AG08395 (cell line): ENCODE data around the gene AVP.
"Not testable (repeated sequence)": the region's sequence is repeated elsewhere in the genome, so short reads cannot be mapped to it uniquely, and the experiment has no call there.

Source experiments
- DNase-seq: peaks from one replicate; pipeline ENCODE4 v3.0.0; 2012; ENCODE audit warnings: mixed read lengths, low spot score

The AVP gene

DNA sequence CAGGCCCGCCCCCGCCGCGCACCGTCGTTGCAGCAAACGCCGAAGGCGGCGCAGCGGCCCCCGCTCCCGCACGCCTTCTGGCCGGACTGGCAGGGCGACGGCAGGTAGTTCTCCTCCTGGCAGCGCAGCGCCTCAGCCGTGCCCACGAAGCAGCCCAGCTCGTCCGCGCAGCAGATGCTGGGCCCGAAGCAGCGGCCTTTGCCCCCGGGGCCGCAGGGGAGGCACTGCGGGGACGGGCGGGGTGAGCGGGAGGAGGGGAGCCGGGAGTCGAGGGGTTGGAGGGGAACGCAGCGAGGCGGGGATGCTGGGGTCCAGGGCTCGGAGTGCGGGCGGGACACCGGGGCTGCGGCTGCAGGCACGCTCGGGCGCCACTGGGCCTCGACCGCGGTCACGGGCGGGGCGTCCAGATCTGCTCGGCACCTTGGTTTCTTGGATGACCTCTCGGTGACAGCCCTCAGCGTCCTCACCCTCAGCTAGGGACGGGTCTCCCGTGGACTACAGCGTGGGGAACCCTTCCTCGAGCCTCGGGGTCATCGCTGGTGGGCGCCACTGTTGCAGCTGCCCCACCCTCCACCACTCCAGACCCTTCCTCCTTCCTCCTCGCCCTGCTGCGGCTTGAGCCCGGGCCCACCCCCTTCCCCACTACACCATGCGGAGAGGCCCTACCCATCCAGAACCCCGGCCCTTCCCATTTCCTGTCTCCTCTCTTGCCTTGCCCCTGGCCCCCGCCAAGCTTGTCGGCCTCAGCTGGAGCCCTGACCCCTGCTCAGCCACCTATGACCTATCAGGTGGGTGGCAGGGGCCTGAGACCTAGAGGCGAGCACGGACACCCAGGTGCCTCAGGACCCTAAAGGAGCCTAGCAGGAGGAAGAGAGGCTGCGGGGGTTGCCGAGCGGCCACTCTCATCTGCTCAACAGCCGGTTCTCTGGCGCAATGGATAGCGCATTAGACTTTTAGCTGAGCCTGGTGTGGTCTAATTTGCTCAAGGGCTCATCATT is 1.3 kb downstream of the AVP start:
- no peak for DNase-seq

DNA sequence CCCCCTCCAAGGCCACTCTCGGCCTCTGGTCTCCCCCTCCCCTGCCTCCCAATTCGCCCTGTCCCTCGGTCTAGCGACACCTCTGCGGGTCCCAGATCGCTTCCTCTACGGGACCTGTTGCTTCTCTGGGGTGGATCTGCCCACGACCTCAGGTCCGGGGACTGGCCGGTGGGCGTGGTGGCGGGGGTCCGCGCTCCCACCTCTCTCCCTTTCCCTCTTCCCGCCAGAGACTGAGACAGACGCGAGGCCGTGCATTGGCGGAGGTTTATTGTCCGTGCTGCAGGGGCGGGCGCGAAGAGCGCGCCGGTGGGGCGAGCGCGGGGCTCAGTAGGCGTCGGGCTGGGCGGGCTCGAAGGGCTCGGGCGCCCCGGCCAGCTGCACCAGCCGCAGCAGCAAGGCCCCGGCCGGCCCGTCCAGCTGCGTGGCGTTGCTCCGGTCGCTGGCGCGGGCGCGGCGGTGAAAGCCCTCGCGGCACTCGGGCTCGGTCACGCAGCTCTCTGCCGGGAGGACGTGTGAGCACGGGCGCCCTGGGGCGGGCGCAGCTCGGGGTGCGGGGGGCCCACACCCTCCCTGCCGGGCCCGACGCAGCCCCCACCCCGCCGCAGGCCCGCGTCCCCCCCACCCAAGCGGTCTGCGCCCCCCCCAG is 2.1 kb downstream of the AVP start:
- DNase-seq: no peak

DNA sequence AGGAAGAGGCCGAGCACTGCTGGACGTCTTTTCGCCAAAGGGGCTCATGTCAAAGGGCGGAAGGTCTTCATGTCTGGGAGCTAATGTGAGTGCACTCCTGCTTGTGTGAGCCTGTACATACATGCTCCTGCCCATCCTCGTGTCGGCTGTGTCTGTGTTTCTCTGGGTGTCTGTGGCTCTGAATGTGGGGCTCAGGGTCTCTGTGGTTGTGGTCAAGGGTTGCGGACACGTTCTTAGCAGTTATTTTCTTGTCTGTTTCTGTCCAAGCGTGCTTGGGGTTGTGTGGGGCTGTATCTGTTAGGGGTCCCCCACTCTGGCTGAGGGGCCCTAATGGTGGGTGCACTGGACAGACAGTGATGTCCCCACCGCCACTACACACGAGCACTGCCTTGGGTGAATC is 2.9 kb downstream of the AVP start:
- DNase-seq: no peak

DNA sequence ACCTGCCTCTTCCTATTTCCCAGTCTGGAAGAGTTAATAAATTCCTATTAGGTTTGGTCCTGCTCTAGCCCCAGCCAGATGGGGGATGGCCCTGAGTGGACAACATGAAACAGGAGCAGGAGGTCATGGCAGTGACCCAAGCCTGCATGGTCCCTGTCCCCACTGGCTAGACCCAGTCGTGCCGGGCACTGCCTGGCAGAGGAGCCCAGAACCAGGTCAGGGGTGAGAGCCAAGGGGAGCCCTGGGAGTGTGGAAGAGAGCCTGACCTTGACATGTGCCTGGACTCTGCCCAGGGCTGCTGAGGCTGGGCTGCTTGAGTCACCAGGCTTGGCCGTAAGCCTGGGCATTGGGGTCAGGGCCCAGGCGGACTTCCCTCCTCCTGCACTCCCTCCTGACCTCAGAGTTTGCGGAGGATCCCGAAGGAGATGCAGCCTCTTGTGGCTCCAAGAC is 3.6 kb downstream of the AVP start:
- peak; percentile 95 for DNase-seq

DNA sequence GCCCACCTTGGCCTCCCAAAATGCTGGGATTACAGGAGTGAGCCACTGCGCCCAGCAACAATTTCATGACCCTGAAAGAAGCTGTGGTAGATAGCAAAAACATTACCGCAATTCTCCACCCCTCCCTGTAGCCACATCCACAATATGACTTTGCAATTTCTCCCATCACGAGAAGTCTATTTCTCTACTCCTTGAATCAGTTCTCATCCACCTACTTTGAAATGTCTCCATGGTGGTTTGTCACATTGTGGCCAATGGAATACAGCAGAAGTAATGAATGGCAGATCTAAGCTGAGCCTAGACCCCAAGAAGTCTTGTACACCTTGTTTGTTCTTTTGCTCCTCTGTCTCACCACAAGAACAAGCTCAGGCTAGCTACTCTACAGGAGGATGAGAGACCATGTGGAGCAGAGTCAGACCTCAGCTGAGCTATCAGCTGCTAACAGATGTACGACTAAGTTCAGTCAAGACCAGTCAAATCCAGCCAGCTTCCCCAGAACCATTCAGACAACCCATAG is 6.8 kb downstream of the AVP start:
- no peak for DNase-seq

DNA sequence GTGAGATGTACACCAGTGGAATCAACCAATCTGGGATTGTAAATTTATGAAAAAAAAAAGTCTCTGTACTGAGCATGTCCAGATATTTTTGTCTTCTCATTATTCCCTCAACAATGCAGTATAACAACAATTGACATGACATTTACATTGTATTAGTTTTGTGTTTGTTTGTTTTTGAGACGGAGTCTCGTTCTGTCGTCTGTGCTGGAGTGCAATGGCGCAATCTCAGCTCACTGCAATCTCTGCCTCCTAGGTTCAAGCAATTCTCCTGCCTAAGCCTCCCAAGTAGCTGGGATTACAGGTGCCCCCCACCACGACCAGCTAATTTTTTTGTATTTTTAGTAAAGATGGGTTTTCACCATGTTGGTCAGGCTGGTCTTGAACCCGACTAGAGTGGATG is 9.2 kb downstream of the AVP start:
- not testable (repeated sequence) for DNase-seq

DNA sequence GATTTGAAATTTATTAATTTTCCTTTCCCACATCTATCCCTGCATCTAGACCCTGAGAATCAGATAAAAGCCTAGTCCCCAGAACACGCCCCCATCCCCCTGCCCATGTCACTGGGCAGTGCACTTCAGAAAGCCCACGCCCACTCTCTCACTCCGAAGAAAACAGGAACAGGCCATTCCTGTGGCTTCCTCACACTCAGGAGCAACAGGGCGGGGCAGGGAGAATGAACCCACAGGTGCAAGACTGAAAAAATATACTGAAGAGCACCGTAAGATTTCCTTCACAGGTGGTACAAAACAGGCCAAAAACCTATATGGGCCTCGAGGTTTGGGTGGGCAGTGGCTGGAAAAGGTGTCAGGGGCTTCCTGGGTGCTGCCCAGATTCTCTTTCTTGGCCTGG is 9.7 kb downstream of the AVP start:
- no peak for DNase-seq

DNA sequence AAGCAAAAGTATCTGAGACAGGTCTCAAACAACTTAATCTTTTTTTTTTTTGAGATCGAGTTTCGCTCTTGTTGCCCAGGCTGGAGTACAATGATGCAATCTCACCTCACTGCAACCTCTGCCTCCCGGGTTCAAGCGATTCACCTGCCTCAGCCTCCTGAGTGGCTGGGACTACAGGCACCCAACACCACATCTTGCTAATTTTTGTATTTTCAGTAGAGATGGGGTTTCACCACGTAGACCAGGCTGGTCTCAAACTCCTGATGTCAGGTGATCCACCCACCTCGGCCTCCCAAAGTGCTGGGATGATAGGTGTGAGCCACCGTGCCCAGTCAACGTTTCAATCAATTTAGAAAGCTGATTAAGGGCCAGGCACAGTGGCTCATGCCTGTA is 11.3 kb downstream of the AVP start:
- DNase-seq: not testable (repeated sequence)

DNA sequence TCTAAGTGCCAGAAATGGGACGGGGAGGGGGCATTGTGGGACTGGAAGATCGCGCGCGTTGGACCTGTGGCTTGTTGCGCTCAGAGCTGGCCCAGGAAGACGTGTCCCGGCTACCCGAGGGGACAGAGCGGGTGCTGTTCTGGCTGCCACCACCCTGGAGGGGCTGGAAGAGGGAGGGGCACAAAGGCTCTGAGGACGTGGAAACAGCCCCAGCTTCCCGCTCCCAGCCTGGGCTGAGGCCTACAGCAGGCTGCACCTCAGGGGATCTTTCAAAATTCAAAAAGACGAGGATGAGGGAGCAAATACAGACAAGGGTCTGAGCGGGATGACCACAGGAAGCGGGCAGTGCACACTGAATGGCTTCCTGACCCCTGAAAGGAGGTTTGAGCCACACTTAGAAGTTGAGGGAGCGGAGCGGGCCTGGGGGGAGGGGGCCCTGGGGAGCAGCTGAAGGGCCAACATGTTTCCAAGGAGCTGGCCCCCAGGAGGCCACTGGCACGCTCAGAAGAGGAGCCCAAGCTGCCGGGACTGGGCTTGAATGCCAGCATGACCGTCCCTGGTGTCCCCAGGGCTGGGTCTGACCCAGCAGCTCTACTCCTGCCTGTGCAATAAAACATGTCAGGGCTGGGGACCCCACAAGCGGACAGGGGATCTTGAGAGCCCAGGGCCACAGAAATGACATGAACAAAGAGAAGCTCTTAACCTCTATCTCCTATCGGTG is 11.8 kb downstream of the AVP start:
- no peak for DNase-seq

DNA sequence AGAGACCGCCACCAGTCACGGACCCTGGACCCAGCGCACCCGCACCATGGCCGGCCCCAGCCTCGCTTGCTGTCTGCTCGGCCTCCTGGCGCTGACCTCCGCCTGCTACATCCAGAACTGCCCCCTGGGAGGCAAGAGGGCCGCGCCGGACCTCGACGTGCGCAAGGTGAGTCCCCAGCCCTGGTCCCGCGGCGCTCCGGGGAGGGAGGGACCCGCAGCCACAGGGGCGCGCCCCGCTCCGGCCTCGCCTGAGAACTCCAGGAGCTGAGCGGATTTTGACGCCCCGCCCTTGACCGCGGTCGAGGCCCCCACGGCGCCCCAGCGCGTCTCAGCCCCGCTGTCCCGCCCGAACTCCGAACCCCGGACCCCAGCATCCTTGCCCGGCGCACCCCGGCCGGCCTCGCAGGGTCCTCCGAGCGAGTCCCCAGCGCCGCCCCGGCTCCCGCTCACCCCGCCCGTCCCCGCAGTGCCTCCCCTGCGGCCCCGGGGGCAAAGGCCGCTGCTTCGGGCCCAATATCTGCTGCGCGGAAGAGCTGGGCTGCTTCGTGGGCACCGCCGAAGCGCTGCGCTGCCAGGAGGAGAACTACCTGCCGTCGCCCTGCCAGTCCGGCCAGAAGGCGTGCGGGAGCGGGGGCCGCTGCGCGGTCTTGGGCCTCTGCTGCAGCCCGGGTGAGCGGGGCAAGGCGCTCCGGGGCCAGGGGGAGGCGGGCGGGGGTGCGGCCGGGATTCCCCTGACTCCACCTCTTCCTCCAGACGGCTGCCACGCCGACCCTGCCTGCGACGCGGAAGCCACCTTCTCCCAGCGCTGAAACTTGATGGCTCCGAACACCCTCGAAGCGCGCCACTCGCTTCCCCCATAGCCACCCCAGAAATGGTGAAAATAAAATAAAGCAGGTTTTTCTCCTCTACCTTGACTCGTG is 12.7 kb downstream of the AVP start, which contains the start of gene OXT:
TSS of gene OXT (plus strand) at position 11 of the 920 bp plus-strand sequence. CDS start at position 47, 36 bp downstream.
- no peak for DNase-seq

DNA sequence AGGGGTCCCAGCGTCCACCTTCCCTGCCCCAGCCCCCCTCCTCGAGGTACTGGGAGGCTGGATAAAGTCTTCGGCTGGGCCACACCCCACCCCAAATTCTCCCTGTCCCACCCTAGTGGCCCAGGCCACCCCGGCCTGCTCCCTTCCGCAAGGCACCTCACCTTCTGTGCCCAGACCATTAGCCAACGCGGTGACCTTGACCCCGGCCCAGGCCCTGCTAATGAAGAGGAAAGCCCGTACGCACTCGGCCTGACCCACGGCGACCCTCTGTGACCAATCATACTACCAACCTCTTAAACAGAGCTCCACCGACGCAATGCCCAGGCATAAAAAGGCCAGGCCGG is 13.3 kb downstream of the AVP start:
- DNase-seq: no peak

DNA sequence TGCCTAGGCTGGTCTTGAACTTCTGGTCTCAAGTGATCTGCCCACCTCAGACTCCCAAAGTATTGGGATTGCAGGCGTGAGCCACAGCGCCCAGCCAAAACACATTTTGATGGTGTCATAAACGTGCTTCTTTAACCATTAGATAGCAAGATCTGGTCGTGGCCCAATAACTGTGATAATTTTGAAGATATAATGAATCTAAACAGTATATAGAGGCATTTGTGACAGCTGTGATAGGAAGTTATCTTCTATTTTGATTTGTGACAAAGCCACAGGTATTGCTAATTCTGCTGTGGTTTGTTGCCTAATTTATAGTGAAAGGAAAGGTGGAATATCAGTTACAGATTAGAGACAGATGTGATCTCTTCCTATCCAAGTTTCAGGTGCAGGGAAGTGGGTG is 13.8 kb downstream of the AVP start:
- no peak for DNase-seq

DNA sequence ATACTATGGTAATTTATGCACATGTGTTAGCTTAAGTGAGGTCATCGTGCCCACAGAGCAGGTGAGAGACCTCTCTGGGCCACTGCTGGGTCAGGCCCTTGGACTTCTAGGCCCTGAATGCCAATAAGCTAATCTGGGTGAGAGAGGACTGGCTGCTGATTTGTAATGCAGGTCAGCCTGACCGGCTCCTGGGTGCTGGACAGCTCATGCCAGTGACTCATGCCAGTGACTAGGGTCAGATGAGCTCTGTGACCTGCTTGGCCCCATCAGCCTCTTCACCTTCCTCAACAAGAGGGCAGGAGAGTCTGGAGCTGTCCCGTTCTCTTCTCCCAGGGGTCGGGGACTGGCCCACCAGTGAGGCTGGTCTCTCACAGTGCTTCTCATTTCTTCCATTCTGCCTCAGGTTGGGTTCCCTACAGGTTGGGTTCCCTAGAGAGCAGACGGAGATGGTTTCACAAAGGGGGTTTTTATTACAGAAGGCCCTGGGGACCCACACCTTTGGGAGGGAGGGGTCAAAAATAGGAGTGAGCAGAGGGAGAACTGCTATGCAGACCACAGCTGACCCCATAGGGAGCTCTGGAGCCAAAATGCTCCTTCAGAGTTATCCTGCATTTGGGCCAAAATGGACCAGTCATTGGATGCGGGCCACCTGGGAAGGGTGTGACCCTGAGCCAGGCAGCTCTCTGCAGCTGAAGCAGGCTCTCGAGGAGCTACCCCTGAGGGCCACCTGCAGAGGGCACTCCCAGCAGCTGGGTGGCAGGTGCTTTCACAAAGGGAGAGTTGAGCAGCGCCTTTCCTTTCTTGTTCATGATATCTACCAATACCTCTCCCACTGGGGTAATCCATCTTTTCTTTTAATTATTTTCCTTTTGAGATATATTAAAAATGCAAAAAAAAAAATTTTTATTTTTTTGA is 15.3 kb downstream of the AVP start:
- no peak for DNase-seq

DNA sequence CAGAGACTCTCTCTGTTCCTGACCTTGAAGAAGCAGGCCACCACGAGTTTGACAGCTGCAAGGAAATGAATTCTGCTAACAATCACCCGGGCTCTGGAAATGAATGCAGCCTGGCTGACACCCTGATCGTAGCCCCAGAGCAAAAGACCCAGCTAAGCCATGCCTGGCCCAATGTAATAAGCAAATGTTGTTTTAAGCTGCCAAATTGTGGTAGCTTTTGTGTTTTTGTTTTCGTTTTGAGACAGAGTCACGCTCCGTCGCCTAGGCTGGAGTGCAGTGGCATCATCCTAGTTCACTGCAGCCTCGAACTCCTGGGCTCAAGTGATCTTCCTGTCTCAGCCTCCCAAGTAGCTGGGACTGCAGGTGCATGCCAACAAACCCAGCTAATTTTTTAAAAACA is 16.4 kb downstream of the AVP start:
- no peak for DNase-seq

DNA sequence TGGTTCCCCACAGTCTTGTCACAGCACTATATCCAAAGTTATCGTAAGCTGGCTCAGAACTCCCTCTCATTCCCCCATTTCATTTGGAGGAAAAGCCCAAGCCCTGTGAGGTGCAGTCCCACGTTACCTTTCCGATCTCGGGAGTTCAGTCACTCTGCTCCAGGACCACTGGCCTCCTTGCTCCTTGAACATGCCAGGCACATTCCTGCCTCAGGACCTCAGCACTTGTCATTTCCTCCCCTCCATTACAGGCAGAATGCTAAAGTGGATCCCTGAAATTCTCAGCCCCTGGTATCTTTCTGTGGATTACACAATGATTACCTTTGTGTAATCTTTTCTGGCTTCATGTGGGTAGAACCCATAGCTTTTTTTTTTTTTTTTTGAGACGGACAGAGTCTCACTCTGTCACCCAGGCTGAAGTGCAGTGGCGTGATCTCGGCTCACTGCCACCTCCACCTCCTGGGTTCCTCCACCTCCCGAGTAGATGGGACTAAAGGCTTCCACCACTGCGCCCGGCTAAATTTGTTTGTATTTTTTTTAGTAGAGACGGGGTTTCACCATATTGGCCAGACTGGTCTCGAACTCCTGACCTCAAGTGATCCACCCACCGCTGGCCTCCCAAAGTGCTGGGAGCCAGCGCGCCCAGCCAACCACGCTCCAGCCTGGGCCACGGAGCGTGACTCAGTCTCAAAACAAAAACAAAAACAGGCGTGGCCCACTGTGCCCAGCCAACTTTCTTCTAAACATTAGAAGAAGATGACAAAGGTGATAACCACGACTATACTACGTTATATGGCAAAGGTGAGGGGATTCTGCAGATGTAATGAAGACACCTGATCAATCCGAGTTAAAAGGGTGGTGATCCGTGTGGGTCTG is 17.1 kb downstream of the AVP start:
- no peak for DNase-seq

DNA sequence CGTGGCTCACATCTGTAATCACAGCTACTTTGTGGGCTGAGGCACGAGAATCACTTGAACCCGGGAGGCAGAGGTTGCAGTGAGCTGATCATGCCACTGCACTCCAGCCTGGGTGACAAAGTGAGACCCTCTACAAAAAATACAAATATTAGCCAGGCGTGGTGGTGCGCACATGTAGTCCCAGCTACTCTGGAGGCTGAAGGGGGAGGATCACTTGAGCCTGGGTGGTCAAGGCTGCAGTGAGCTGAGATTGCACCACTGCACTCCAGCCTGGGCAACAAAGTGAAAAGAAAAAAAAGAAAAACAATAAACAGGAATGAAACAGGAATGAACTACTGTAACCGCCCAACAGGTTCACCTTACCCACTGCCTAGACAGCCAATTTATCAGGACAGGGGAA is 20.4 kb downstream of the AVP start:
- not testable (repeated sequence) for DNase-seq

DNA sequence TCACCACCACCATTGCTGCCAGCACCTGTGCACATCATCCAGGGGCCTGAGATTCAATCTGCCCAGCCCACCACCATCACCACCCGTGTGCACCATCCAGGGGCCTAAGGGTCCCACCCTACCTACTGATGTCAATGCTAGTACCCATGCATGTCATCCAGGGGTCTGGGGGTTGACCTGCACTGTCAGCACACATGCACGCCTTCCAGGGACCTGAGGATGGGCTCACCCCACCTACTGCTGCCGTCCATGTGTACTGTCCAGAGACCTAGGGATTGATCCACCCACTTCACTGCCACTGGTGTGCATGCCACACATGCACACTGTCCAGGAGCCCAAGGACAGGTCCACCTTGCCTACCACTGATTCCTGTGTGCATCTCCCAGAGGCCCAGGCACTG is 25.0 kb downstream of the AVP start:
- no peak for DNase-seq

DNA sequence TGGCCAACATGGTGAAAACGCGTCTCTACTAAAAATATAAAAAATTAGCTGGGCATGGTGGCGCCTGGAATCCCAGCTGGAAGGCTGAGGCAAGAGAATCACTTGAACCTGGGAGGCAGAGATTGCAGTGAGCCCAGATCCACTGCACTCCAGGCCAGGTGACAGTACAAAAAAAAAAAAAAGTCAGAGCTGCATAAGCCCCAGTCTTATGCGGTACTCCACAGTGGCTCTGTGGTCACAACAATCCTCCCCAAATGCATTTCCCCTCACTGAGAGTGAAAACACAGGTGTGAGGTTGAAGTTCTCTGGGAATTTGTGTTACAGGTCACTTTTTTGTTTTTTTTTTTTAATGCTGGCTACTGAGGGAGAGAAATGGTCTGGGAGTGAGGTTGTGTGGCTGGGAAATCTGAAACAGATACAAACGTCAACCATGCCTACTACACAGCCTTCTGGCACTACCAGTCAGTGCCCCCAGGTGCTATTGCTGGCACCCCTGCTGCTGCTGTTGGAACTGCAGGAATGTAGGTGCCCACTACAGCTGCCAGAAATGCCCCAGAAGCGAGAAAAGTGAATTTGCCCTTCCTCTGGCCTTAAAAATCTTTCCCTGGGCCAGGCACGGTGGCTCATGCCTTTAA is 33.0 kb downstream of the AVP start:
- no peak for DNase-seq
